D341Med (cell line): Measurements from ENCODE around the gene CLPTM1L.
"Not testable (repeated sequence)": the region's sequence is repeated elsewhere in the genome, so short reads cannot be mapped to it uniquely, and the experiment has no call there.

Experiments
- DNase-seq: peaks from one replicate; pipeline ENCODE4 v3.0.0; 2012; ENCODE audit warnings: low spot score

The CLPTM1L gene

DNA sequence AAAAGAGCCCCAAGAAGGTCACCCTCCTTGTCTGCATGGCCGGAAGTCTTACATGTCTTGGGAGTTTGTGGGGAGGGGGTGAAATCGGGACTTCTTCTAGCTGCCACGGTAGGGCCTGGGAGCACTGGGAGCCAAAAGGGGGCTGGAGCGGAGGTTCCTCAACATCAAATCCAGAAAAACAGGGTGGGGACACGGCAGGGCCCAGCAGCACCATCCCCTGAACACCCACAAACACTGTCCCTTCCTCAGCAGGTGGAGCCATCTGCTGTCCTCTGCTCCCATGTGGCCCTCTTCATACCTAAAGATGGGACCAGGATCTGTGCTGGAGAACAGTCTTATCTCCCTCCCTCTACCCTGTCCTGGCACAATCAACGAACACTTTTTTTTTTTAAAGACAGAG is 52.8 kb downstream of the CLPTM1L start:
- DNase-seq = no peak

DNA sequence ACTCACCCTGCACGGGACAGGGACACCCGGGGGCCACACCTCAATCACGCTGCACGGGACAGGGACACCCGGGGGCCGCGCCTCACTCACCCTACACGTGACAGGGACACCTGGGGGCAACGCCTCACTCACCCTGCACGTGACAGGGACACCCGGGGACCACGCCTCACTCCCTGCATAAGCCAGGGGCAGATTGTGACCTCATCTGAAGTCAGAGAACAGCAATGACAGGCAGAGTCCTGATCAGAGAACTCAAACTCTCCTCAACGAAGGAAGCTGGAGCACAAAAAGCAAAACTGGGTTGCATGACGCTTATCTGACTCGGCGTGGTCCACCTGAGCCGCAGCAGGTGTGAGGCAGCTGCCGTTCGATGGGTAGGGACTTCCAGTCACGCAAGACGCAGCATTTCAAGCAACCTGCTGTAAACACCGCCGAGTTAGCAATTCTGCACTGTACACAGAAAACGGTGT is 53.3 kb downstream of the CLPTM1L start:
- DNase-seq = no peak

DNA sequence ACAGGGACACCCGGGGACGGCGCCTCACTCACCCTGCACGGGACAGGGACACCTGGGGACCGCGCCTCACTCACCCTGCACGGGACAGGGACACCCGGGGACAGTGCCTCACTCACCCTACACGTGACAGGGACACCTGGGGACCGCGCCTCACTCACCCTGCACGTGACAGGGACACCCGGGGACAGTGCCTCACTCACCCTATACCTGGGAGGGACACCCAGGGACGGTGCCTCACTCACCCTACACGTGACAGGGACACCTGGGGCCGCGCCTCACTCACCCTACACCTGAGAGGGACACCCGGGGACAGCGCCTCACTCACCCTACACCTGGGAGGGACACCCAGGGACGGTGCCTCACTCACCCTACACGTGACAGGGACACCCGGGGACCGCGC is 53.9 kb downstream of the CLPTM1L start:
- not testable (repeated sequence) for DNase-seq

DNA sequence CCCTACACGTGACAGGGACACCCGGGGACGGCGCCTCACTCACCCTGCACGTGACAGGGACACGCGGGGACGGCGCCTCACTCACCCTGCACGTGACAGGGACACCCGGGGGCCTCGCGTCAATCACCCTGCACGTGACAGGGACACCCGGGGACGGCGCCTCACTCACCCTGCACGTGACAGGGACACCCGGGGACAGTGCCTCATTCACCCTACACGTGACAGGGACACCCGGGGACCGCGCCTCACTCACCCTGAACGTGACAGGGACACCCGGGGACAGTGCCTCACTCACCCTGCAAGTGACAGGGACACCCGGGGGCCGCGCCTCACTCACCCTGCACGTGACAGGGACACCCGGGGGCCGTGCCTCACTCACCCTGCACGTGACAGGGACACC is 55.3 kb downstream of the CLPTM1L start:
- not testable (repeated sequence) for DNase-seq

DNA sequence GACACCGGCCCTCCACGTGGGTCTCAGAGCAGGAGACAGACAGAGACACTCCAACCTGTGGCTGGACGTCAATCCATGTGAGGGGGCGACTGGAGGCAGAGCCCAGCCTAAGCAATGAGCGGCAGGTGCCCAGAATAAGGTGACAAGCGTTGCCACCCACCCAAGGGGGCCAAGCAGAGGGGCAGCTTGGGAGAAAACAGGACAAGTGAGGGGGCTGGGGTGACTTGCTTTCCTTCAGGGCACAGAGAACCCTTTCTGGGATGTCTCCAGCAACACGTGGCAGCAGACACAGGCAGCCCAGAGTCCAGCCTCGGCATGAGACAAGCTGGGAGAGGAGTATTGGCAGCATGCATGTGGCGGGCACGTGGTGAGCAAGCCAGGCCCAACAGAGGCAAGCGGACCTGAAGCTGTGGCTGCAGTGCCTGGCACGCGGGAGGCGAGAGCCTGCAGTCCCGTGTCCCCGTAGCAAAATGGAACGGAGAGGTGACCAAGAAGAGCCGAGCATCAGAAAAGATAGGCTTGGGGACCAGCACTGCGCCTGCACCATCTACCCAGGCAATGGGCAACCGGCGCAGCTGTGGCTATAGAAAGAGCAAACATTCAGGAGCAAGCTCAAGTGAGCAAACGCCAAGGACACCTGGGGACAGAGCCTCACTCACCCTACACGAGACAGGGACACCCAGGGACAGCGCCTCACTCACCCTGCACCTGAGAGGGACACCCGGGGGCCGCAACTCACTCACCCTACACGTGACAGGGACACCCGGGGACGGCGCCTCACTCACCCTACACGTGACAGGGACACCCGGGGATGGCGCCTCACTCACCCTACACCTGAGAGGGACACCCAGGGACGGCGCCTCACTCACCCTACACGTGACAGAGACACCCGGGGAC is 56.2 kb downstream of the CLPTM1L start:
- no peak for DNase-seq

DNA sequence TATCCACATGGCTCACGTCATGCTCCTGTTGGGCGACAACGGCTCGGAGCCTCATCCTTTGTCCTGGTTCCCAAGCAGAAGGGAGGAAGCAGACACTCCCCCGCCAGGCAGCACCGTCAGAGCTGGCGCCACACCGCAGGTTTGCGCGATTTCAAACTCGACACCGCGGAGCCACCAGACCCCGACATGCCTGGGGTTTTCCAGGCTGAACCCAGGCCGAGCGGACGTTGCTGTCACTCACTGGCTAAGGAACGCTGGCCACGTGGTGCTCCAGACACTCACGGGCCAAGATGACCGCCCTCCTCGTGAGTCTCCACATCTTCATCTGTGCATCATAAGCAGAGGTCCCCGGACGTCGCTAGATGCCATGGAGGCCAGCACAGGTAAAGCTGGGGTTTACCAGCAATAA is 59.0 kb downstream of the CLPTM1L start:
- no peak for DNase-seq

DNA sequence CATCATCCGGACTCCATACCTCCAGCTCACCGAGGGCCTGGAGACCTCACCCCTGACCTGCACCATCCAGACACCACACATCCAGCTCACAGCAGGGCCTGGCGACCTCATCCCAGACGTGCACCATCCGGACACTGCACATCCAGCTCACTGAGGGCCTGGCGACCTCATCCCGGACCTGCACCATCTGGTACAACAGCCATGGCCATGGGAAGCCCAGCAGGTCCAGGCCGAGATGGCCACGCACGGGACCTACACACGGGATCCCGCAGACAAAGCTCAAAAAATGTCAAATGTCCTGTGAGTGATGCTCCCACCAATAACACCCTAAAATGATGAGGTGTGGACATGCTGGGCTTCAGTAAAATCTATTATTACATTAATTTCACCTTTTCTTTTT is 59.8 kb downstream of the CLPTM1L start:
- DNase-seq = no peak

DNA sequence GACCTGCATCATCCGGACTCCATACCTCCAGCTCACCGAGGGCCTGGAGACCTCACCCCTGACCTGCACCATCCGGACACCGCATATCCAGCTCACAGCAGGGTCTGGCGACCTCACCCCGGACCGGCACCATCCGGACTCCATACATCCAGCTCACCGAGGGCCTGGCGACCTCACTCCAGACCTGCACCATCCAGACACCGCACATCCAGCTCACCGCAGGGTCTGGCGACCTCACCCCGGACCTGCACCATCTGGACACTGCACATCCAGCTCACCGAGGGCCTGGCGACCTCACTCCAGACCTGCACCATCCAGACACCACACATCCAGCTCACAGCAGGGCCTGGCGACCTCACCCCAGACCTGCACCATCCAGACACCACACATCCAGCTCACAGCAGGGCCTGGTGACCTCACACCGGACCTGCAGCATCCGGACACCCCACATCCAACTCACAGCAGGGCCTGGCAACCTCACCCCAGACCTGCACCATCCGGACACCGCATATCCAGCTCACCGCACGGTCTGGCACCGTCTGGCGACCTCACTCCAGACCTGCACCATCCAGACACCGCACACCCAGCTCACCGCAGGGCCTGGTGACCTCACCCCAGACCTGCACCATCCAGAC is 60.4 kb downstream of the CLPTM1L start:
- not testable (repeated sequence) for DNase-seq

DNA sequence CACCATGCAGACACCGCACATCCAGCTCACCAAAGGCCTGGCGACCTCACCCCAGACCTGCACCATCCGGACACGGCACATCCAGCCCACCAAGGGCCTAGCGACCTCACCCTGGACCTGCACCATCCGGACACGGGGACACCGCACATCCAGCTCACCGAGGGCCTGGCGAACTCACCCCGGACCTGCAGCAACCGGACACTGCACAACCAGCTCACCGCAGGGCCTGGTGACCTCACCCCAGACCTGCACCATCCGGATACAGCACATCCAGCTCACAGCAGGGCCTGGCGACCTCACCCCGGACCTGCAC is 61.2 kb downstream of the CLPTM1L start:
- DNase-seq = not testable (repeated sequence)

DNA sequence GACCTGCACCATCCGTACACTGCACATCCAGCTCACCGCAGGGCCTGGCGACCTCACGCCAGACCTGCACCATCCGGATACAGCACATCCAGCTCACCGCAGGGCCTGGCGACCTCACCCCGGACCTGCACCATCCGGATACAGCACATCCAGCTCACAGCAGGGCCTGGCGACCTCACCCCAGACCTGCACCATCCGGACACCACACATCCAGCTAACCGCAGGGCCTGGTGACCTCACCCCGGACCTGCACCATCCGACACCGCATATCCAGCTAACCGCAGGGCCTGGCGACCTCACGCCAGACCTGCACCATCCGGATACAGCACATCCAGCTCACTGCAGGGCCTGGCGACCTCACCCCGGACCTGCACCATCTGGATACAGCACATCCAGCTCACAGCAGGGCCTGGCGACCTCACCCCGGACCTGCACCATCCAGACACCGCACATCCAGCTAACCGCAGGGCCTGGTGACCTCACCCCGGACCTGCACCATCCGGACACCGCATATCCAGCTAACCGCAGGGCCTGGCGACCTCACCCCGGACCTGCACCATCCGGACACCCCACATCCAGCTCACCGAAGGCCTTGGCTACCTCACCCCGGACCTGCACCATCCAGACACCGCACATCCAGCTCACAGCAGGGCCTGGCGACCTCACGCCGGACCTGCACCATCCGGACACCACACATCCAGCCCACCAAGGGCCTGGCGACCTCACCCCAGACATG is 61.7 kb downstream of the CLPTM1L start:
- DNase-seq = not testable (repeated sequence)

DNA sequence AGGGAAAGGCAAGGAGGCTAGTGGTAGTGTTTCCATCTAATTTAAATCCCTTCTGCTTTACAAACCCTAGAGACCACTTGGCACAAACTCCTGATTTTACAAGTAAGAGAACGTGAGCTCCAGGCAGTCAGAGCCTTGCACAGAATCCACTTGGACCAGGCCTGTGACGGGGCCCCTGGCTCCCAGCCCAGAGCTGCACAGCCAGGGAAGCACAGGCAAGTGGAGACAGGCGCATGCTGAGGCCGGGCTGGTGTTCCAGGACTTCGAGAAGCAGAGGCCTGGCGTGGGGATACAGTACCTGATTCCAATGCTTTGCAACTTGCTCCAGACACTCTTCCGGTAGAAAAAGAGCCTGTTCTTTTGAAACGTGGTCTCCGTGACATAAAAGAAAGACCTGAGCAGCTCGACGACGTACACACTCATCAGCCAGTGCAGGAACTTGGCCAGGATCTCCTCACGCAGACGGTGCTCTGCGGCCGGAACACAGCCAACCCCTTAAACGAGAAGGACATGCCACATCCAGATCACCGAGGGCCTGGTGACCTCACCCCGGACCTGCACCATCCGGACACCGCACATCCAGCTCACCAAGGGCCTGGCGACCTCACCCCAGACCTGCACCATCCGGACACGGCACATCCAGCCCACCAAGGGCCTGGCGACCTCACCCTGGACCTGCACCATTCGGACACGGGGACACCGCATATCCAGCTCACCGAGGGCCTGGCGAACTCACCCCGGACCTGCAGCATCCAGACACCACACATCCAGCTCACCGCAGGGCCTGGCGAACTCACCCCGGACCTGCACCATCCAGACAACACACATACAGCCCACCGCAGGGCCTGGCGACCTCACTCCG is 62.5 kb downstream of the CLPTM1L start:
- no peak for DNase-seq

DNA sequence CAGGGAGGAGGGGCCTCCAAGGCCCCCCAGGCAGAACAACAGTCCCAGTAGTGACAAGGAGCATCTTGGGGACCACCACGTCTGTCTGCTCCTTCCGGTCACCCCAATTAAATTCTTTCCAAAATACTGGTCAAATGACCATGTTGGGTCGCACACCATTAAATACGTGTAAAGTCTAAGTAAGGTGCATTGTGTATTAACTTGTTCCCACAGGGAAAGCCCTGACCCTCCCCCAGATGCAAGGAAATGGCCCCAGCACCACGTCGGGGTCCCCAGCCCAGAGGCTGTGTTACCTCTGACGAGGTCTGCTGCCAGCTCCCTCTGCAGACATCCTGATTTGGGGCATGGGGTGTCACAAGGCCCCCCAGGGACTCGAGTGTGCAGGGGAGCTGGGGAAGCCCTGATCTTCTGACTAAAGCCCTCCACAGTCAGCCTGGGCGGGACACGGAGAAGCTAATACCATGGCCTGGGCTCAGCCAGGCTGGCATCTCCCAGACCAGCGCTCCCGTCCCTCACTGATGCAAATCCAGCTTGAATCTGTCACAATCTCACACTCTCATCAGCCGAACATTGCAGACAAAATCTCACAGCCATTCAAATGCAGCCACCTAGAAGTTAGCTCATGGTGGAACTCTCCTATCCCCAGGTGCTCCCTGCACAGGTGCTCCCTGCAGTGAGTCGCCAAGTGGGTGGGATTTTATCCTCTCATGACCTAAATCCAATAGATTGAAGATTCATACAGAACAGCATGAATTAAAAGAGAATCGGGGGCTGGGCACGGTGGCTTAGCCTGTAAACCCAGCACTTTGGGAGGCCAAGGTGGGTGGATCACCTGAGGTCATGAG is 63.6 kb downstream of the CLPTM1L start:
- no peak for DNase-seq

DNA sequence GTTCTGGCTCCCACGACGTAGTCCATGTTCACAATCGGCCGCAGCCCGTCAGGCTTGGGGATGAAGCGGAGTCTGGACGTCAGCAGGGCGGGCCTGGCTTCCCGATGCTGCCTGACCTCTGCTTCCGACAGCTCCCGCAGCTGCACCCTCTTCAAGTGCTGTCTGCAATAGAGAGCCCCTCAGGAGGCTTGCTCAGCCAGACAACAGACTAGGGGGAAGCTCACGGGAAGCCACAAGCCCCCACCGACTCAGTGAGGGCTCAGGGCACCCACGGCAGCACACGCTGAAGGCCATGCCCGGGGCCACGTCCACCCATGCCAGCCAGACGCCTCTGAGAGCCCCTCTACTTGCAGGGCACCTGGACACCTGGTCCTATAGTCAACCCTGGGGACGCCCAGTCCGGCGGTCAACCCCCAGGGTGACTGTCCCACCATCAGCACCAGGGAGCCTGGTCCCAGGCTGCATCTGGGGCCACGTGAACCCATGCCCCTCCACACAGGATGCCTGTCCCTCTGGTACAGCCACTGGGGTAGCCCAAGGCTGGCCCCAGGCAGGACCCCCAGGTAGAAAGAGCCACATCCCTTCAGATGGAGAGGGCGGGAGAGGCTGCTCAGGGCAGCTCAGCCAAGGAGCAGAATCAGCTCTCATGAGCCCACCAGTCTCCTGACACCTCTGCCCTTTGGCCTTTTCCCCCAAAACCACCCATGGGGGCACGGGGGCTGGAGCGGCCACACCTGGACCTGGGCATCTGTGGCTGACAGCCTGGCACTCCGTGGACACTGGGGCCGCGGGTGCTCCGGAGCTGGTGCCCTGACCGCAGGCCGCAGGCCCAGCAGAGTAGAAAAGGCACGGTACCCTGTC is 64.5 kb downstream of the CLPTM1L start:
- no peak for DNase-seq

DNA sequence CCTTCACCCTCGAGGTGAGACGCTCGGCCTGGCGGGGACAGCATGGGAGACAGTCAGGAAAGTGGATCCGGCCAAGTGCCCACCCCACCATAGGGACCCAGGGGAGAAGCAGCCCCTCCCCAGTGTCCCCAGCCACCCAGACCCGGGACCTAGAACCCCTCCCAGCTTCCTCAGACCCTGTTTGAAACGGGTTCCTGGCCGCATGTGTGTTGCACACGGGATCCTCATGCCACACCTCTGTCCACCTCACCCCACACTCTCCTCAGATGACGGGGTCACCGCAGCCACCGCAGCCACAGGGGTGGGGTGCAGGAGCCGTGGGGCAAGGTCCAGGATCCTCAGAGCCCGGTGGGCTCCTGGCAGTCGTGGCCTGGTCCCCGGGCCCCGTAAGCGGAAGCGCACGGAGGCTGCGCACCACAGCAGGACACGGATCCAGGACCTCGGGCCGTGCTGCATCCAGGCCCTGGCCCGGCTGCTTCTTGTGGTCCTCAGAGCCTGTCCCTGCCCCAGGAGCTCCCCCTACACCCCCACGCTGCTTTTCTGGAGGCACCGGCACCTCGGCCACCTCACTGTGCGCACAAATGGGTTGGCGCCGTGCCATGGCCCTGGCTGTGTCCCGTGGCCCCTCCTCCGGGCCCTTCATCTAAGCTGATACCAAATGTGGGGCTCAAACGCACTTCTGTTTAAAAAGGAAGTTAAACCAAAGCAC is 65.3 kb downstream of the CLPTM1L start:
- no peak for DNase-seq

DNA sequence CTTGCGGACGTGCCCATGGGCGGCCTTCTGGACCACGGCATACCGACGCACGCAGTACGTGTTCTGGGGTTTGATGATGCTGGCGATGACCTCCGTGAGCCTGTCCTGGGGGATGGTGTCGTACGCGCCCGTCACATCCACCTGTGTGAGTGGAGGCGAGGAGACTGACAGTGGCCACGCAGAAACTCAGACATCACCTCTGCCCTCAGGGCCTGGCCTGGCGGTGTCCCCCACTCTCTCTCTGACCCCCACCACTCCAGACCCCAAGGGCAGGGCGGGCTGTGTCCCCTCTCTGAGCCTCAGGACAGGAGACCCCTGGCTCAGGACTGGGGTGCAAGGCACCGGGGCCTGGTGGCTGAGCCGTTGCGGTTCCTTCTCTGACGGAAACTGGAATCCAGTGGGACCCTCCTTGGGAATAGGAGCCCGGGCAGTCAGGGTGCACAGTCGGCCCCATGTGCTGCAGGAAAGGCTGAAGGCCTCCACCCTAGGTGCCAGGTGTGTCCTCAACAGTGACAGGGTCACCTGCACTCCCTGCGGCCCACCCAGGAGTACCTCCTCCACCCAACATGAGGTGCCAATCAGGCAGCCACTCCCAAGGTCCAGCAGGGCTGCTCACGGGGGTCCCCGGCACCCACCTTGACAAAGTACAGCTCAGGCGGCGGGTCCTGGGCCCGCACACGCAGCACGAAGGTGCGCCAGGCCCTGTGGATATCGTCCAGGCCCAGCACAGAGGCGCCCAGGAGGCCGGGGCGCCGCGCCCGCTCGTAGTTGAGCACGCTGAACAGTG is 66.0 kb downstream of the CLPTM1L start:
- no peak for DNase-seq

DNA sequence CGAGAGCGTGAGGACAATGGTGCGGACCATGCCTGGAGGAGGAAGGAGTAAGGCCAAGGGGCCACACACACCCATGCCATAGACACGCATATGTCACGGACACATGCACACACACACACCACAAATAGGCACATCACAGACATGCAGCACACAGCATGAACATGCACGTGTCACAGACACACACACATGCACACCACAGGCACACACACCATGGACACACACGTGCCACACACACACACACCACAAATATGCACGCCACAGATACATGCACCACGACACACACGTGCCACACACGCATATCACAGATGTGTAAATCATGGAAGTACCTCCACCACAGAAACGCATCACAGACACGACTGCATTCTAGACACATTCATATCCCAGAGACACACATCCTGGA is 66.7 kb downstream of the CLPTM1L start:
- DNase-seq = no peak

DNA sequence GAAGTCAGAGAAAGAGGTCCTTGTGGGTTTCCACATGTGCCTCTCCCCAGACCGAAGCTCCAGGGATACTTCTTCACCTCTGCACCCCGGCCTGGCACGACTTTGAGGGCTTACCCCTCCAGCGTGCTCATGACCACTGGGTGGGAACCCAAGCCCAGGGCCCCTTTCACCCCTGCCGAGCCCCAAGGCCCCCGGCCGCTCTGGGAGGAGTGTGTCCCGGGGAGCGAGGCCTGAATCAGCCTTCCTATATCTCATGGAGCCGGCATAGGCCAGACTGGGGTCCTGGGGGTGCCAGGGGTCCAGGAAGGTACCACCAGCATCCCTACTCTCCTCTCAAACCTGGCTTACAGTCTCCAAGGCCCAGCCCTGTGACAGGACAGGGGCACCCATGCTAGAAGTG is 67.1 kb downstream of the CLPTM1L start:
- DNase-seq = no peak

DNA sequence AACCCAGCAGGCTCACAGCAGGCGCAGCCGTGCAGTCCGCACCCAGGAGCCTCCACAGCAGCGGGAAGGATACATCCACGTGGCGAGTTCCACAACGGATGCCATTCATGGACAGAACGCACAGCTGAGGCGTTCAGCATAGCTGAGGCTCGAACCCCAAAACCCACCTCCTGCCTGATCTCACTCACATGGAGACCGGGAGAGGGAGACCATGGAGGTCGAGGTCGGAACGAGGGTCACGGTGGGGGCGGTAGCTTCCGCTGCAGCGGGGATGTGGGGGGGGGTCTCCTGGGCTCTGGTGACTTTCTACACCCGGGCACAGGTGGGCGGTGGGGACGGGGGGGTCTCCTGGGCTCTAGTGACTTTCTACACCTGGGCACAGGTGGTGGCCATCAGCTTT is 67.6 kb downstream of the CLPTM1L start:
- DNase-seq = no peak

DNA sequence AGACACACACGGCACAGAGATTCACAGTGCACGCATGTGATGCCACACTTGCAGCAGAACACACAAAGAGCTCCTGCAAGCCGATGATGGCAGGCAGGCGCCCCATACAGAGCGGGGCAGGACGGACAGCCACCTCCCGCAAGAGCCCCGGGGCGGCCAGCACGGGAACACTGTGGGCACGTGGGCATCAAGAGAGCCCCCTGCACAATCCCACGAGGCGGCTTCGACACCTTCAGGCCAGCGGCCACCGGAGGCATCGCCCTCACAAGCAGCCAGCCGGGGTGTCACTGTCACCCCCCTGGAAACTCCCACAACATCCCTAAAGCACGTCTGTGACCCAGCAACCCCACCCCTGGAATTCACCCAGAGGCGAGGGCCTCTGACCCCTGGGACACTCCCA is 68.0 kb downstream of the CLPTM1L start:
- DNase-seq = no peak
